ENCODE measurements around the gene DISC1.

GRCh38 chr1:231668826-231669225, 42.2 kb downstream of the DISC1 start:
- TF ChIP-seq, protein P1, sequence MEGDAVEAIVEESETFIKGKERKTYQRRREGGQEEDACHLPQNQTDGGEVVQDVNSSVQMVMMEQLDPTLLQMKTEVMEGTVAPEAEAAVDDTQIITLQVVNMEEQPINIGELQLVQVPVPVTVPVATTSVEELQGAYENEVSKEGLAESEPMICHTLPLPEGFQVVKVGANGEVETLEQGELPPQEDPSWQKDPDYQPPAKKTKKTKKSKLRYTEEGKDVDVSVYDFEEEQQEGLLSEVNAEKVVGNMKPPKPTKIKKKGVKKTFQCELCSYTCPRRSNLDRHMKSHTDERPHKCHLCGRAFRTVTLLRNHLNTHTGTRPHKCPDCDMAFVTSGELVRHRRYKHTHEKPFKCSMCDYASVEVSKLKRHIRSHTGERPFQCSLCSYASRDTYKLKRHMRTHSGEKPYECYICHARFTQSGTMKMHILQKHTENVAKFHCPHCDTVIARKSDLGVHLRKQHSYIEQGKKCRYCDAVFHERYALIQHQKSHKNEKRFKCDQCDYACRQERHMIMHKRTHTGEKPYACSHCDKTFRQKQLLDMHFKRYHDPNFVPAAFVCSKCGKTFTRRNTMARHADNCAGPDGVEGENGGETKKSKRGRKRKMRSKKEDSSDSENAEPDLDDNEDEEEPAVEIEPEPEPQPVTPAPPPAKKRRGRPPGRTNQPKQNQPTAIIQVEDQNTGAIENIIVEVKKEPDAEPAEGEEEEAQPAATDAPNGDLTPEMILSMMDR (conservative IDR thresholded peaks at IDR 0.05; ENCODE audit: low read depth, low read length): no peak
- no peak for TF ChIP-seq EZH2 (IDR thresholded peaks at IDR 0.05; ENCODE audit: borderline replicate concordance, low read depth, low read length, poor library complexity, severe bottlenecking)
